Hepatic stellate cell (primary cell): ENCODE data around the gene ELMO1.

Experiments
- DNase-seq: peaks from one replicate; pipeline ENCODE4 v3.0.0; 2011; ENCODE audit warnings: low spot score

Gene ELMO1

DNA sequence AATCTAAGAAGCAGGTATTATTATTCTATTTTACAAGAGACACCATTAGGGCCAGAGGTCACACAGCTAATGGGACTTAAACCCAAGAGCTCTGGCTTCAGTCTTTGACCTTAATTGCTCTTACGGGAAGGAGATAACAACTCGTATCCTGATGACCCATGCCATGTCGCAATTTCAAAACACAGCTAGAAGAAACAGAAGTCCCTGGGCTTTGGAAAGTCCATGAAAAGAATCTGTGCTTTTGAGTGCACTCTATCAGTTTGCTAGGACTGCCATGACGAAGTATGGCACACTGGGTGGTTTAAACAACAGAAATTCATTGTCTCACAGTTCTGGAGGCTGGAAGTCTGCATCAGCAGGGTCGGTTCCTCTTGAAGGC is 476.5 kb downstream of the ELMO1 start:
- DNase-seq, result no peak

DNA sequence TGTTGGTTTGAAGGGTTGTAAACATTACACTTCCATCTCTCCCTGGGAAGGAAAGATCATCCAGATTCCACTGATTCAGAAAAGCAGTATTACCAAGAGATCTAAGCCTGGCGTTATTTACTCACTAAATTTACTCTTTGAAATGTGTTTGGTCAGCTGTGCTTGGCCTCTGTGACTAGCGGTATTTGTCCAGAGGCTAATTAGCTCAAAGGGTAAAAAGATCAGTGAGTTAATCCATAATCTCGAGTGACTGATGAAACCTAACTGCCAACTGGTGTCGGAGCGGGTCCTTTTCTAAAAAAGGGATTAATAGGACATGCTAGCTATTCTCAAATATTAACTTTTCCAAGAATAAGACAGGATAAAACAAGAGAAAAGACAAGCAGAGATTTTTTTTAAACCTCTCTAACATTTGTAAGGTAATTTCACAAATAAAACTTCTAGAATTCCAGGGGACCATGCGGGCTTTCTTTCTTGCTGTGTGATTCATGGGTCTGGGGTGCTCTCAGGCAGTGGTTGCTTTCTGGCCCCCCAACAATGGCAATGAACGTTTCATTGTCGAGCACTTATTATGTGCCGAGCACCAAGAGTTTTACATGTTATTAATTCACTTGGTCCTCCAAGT is 477.0 kb downstream of the ELMO1 start:
- DNase-seq, result no peak

DNA sequence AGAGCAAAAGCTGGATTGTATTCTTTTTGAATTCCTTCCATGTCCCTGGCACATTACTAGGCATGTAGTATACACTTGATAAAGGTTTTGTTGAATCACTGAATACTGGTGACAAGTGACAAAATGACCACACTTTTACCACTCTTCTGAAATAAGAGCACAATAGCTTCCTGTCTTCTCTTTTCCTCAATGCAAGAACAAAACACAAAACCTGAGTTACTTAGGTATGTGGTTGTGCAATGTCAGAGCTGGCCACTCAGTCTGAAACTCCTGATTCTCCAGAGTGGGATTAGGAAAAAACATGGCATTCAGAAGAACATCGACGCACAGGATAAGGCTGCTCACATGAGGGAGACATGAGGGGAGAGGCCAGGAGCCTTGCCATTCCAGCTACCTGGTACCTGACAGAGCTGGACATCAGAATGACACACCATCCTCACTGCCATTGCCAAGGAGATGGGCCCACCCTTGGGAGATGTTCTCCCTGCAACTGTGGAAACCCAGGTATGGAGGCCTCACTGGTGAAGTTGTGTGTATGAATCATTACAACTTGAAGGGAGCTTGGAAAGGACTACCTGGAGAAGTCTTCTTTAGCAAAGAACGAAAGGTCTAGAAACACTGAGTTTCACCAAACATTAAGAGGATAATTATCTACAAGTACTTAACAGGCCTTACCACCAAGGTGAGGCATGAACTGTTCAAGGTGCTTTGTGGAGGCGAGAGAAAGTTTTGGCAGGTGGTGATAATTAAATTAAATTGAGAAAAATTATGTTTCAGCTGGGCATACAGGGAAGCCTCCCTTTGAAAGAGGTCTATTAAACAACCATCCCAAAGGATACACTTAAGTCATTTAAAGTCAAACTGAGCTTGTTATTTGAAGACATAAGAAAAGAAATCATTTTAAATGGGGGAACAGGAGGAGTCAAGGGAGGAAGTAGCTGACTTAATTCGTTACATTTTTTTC is 477.8 kb downstream of the ELMO1 start:
- no peak for DNase-seq

DNA sequence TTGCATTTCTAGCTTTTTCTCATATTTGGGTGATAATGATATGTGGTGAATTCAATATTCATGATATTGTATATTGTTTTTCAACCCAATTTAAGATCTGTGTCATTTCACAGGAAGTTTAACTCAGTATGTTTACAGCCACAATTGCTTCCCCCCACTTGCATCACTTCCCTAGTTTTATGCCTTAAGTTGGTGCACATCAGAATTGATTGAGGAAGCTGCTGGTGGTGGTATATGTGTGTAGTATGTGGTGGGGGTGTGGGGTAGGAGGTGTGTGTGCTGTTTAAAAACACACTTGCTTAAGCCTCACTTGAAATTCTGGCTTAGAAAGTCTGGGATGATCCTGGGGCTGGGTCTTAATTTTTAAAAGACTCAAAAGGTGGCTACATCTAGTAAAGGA is 479.3 kb downstream of the ELMO1 start:
- DNase-seq, result no peak

DNA sequence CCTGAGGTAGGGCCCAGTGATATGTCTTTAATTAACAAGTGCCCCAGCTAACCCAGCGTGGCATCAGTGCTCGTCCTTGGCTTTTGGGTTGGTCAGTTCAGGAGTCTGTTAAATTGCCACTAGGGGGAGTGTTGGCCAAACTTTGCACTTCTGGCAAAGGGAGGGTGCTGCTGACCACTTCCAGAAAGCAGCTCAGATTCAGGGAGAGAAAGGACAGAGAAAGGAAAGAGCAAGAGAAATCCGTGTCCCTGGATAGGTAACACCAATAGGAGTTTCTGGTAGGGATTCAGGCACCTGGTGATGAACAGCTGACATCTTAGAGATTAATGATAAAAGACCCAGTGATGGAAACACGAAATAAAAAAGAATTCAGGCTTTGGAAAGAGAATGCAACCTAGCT is 481.3 kb downstream of the ELMO1 start:
- DNase-seq, result peak; percentile 57

DNA sequence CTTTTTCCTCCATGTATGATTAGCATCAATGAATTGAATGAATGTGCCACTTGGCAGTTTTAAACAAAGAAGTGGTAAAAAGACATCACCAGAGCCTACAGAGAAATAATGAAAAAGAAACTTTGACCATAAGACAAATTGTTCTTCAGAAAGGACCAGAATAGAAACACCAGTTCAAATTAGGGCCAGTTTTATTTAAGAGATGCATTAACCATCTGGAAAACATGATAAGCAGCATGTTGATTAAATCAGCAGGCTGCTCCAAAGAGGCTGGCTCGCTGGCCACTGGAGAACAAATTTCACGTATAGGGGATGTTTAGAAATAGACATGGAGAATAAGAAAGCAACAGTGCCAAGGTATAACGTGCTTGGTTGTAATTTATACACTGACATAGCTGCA is 482.0 kb downstream of the ELMO1 start:
- no peak for DNase-seq

DNA sequence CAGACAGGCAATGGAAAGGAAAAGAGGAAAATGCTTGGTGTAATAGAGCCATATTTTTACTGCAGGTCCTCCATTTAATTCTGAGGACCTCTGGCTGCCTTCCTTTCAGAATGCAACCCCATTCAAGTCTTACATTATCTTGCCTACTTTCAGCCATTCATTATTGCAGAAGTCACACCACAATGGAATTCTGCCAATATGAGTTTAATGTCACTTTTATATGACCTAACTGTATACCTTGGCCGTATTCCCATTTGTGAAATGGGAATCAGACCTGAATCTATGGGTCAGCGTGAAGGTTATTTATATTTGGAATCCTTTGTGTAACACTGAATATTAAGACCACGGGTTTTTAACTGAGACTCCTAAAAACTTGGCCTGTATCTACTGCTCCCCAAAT is 482.6 kb downstream of the ELMO1 start:
- no peak for DNase-seq

DNA sequence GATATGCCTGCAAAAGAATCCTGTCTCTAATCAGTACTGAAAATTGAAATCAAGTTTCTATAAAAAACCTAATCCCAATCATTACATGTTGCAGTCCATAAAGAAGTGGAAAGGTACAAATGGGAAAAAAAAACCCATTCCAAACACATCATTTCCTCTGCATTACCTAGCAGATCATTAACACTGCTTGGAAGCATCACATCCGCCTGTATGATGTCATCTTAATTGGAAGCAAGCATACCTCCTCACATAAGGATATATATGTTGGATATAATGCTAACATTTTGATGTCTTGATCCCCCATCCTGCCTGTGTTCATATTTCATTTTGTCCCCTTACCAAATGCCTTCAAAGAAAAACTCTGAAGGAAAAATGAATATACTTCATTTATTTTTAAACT is 483.0 kb downstream of the ELMO1 start:
- DNase-seq, result no peak

DNA sequence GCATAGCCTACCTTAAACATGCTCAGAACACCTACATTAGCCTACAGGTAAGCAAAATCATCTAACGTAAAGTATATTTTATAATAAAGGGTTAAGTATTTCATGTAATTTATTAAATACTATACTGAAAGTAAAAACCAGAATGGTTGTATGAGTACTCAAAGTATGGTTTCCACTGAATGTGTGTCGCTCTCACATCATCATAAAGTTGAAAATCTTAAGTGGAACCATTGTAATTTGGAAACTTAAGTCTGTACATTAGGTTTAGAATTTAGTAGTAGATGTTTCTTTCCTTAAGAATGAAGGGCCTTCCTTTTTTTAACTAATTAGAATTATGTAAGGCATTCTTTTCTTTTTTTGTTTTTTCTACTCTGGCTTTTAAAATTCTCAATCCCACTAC is 484.4 kb downstream of the ELMO1 start:
- no peak for DNase-seq

DNA sequence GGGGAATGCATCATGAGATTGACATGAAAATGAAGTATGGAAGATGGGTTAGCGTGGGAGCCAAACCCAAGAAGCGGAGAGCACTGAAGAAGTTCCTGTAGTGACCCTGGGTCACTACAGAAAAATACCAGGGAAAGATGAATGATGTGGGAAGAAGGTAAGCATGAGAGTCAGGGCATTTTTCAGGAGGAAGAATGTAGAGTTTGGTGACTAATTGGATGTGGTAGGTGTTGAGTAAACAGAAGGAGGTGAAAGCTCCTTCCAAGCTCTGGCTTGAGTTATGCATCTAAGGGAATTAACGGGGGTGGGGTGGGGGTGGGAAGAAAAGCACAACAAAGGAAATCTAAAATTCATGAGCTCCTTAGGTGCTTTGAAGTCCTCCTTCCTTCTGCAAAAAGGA is 486.3 kb downstream of the ELMO1 start:
- no peak for DNase-seq

DNA sequence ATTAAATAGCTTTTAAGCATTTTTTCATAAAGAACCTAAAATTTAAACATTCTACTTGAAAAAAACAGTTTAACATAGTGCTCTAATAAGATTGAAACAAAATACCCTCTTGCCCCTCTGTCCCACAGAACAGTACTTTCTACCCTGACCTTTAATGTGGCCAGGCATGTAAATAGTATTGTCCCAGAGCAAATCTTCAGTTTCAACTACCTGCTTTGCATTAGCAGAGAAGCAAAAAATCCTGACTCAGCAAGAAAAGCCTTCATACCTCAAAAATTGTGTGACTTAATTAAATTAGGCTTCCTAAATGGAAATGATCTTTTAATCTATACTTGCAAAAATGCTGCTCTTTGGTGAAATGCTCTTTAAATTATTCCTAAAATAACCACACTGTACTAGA is 487.0 kb downstream of the ELMO1 start:
- DNase-seq, result no peak

DNA sequence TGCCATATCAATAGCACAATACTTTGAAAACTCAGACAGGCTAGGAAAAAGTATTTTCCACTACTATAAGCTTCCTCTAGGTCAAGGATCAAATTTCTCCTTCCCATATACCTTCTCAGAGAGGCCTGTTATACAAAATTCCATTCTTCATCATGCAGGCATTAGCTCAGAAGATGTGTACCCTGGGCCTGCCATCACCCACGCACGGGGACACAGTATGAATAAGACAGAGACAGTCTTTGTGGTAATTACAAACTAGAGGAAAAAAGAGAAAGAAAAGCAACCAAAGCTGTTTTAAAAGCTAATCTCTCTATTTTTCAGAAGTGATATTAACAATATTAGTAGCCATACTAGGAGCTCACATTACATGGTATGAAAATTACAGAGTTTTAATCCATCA is 487.6 kb downstream of the ELMO1 start:
- no peak for DNase-seq

DNA sequence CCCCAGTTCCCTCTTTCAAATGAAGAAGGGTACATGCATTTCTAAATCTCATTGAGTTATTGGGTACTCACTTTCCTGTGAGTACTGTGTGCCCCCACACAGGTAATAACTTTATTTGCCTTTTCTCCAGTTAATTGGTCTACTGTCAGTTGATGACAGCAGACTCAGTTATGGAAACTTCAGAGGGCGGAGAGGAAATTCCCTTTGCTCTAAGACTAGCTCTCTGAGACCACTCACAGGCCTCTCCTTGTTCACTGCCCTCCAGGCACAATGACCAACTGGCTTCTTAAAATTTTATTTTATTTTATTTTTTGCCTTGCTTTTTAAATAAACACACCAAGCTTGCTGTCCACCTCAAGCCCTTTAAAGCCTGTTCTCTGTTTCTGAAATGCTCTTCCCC is 488.6 kb downstream of the ELMO1 start:
- DNase-seq, result no peak

DNA sequence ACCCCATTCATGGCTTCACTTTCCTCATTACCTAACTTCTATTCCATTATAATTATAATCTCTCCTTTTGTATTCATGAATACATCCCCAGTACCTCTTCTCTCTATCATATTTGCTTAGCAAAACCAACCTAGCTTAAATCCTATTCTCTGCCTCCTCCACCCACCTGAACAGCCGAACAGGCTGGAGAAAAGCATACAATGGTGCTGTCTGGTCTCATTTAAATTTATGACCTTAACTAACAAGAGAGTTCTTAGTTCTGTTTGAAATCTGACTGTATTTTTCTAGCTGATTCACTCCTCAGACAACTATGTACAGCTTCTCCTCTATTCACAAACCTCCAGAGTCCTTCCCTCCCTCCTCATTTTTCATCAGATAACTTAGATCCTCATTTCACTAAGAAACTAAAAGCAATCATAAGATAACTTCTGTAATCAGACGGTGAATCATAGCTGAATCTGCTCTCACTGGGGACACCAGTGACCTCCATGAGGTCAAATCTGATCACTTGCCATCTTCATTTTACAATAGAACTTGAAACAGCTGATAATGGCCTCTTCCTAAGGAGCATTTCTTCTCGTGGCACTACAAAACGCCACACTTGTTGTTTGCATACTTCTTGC is 490.4 kb downstream of the ELMO1 start:
- no peak for DNase-seq

DNA sequence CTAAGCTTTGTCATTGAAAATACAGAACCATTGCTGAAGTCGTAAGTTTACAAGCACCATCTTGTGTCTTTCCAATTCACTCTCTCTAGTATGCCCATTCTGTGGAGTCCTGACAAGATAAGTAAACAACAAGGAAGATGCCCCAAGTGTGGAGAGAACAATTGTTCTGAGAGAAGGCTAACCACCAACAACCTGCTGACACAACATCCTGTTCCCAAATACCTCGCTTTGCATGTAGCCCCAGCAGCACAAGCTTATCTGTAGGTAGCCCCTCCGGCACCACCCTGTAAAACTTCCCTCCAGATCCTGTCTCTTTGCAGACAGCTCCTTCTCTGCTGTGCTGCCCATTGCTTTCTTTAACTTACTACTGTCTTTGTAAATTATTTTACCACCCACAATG is 491.0 kb downstream of the ELMO1 start:
- no peak for DNase-seq

DNA sequence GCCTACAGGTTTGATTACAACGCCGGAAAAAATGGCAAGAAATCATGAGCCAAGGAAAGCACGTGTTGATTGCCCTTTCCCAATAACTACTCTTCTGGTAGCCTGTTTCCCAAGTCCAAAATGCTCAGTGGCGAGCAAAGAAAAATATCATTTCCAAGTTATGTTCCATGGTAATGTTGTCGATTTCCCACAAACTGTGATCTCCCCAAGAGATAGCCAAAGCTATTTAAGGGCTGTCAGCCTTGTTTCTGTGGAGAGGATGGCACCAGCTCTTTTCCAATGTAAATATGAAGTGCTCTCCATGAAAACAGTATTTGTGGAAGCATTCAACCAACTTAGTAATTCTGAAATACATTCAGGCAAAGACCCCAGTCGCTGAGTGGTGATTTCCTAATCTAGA is 491.9 kb downstream of the ELMO1 start:
- no peak for DNase-seq

DNA sequence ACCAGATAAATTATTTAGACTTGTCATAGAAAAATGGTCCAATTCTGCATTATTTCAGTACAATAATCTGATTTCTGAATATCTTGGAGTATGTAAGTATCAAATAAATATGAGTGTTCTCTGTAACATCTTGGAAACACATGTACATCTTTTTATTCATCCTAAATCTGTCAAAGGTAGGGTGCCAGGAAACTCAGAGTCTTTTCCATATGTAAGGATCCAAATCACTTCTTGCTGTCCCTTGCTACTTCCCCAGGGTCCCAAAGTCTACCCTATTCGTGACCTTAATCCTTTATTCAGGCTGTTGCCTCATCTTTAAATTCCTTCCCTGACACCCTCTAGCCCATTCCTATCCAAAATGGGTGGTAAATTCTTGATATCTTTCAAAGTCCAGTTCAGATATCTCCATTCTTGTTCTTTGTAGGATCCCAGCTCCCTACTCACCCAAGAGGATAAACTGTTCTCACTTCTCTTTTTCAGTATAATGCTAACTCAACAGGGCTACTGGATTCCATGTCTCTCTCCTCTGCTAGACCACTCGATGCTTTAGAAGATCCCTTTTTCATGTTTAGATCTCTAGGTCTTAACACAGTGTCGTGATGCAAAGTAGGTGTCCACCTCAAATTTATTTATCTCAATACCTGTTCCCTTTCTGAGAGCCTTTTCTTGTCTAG is 493.1 kb downstream of the ELMO1 start:
- no peak for DNase-seq

DNA sequence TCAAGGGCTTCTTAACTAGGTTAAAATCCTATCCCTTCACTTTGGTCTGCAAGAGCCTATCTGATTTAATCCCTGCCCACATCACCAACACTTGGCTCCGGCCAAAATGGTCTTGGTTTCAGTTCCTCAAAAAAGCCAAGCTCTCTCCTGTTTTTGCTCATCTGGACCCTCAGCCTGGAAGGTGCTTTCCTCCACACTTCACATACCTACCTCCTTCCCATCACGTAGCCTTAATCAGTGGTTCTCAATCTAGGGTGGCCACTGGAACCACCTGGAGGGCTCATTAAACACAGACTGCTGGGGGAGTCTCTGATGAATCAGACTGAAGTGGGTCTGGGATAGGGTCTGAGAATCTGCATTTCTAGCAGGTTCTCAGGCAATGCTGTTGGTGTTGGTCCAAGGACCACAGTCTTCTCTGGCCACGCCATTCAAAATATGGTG is 497.4 kb downstream of the ELMO1 start:
- no peak for DNase-seq

DNA sequence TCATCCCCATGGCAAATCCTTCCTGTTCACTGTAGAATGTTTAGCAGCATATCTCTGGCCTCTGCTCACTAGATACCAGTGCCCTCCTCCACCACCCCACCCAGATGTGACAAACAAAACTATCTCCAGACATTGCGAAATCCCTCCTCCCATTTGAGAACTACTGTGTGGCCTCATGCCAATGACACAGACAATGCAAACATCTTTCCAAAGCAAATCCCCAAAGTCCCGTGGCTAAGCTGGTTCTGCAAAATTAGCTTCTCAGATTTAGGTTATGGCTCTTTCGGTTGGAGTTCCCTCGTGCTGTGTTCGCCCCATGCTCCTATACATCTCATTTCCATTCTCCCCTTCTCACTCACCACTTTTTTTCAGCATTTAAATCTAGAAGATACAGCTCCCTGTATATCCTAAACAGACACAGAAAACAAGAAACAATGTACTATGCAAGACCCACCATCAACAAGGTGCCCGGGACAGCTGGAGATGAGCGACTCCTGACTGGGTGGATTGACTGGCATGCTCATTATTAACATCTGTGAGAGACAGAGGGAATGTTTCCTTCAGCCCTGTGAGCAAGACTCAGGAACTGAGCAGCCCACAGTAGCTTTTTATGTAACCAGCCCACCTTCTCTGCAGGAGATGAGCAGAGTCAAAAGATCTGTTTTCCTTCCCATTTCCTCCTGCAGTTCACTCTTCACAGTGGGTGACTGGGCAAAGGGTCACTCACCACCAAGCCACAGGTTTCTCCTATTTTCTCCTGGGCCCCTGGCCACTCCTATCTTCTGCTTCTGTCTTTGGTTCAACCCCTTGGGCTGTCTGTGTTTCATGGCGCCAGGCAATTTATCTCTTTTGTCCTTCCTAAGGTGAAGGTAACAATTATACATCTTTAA is 498.7 kb downstream of the ELMO1 start:
- no peak for DNase-seq

DNA sequence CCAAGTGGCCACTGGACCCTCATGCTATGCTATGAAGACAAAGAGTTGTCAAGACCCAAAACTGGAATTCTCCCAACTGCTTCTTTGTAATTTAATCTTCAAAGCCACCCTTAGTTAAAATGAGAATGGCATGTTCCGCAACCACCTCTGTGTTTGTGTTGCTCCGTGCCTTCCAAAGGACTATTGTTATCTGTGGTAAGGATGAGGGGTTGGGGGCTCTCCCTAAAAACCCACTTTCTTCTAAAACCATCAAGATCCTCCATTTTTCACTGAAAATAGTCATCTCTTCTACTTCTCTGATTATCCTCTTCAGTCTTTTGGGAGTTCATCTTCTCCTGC is 502.3 kb downstream of the ELMO1 start:
- no peak for DNase-seq

DNA sequence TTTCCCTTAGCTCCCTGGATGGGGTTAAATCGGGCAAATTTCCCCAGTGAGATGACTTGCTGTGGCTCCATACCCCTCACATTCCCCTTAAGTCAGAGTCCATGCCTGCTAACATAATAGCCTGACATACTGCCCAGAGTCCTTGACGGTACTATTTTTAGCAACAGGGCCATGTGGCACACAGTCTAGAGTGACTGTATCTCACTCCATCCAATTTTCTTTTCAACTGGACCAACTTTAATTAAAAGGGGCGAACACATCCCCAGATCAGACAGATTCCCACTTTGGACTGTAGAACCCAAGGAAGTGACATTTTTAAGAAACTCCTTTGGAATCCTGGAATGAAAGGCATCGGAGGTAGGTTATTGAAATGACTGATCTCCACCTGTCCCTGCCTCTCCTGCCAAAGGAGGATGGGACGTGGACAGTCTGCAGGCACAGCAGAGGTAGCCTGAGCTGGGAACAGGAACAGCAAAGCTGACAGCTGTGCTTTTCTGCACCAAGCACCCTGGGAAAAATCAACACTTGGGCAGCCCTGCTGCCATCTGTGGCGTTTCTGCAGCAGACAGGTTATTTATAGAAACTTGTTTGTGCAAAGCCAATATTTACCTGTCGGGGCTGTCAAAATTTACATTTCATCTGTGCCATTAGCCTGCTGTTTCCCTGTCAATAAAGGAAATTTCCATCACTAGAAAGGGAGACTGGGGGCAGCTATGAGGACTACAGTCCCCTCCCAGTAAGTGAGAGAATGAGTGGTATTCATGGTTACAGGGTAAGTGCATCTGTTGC is 502.9 kb downstream of the ELMO1 start:
- no peak for DNase-seq
